Eye (tissue), 1 donor: Measurements from ENCODE around the gene FAM76B.

Source experiments
- DNase-seq: peaks from one replicate; pipeline ENCODE4 v3.0.0-alpha.2; 2015

The FAM76B gene

DNA sequence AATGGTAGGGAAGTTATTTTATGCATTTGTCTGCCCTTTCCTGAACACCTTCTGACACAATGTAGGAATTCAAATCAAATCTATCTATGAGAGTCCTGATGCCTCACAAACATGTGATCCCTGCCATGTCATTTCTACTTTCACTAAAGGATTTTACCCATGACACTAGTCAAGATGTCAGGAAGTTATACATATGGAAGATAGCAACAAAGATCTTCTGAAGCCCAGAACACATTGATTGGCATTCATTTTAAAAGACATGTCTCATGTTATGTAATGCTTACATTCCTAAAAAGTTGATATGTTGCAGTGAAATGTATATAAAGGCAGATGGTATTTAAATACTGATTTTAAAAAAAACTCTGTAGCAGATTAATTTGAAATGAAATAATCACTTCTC is 61.5 kb downstream of the FAM76B start:
- no peak for DNase-seq

- no peak for DNase-seq
These were observed 62.0 kb downstream of the FAM76B start for GRCh38 chr11:95727620-95728019.

DNA sequence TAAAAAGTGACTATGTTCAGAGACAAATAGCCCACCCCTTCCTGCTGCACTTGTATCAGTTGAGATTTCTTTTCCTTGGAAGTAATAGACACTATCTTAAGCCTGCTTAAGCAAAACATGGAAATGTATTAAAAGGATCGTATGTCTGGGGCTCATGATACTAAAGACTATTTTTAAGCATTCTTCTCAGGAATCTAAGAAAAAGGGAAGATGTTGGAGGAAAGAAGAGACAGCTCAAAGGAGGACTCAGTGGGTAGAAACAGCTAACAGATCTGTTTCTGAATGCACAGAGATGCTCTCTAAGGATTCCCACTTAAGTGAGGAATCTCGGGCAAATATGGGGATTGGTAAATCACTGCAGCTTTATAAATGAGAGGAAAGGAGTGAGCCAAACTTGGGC is 62.5 kb downstream of the FAM76B start:
- no peak for DNase-seq

DNA sequence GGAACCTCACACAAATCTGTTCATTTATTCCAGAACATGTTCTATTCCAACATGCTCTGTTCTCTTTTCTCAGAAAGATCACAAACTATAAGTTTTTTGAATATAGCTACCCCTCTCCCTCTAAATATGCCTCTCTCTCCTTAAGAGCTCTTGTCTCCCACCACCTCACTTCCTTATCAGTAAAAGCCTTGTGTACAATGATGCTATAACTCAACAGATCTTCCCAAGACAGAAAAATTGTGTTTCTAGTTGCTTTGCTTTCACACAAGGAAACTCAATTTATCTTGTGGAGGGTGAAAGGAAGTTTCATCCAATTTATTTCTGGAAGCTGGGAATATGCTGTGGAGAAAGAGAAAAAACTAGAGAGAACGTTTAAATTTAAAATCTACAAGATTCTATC is 64.4 kb downstream of the FAM76B start:
- no peak for DNase-seq

GRCh38 chr11:95723361-95723942 is 66.1 kb downstream of the FAM76B start:
- no peak for DNase-seq

GRCh38 chr11:95720195-95720594 is 69.4 kb downstream of the FAM76B start:
- DNase-seq = no peak
